Activated T-helper 17 cell treated with anti-CD3 and anti-CD28 coated beads, Interleukin-2, amount 50 U/mL, for 72 hours (primary cell): ENCODE data around the gene NWD2. TPM values are rescaled to one million over a fixed set of nuclear protein-coding genes. Genes with fewer than 3 reads are reported as not detected.
"Not testable (repeated sequence)": the region's sequence is repeated elsewhere in the genome, so short reads cannot be mapped to it uniquely, and the experiment has no call there.

ENCODE experiments used
- ATAC-seq: fragments of 150-1000 bp; cut with Tn5 transposase; replicated peaks from 2 replicates; pipeline ENCODE4 v1.10.0; 2021; ENCODE audit warnings: mild to moderate bottlenecking, moderate library complexity
- H3K27ac Mint-ChIP-seq: one replicate; pipeline ENCODE4 v1.8.0; 2022; ENCODE audit warnings: mixed read lengths
- H3K27me3 Mint-ChIP-seq: one replicate; pipeline ENCODE4 v1.8.0; 2022; ENCODE audit warnings: mixed read lengths
- H3K36me3 Mint-ChIP-seq: one replicate; pipeline ENCODE4 v1.8.0; 2022; ENCODE audit warnings: low read depth, mild to moderate bottlenecking, mixed read lengths
- H3K4me1 Mint-ChIP-seq: one replicate; pipeline ENCODE4 v1.8.0; 2022; ENCODE audit warnings: mixed read lengths
- H3K4me3 Mint-ChIP-seq: one replicate; pipeline ENCODE4 v1.8.0; 2022; ENCODE audit warnings: mild to moderate bottlenecking, mixed read lengths
- H3K9me3 Mint-ChIP-seq: one replicate; pipeline ENCODE4 v1.8.0; 2022; ENCODE audit warnings: mixed read lengths
- total RNA-seq, 2 donors: library from RNA; stranded (reverse); gene quantifications; one replicate each; pipeline ENCODE4 v1.2.3, GENCODE V29; 2022

NWD2 gene, protein sequence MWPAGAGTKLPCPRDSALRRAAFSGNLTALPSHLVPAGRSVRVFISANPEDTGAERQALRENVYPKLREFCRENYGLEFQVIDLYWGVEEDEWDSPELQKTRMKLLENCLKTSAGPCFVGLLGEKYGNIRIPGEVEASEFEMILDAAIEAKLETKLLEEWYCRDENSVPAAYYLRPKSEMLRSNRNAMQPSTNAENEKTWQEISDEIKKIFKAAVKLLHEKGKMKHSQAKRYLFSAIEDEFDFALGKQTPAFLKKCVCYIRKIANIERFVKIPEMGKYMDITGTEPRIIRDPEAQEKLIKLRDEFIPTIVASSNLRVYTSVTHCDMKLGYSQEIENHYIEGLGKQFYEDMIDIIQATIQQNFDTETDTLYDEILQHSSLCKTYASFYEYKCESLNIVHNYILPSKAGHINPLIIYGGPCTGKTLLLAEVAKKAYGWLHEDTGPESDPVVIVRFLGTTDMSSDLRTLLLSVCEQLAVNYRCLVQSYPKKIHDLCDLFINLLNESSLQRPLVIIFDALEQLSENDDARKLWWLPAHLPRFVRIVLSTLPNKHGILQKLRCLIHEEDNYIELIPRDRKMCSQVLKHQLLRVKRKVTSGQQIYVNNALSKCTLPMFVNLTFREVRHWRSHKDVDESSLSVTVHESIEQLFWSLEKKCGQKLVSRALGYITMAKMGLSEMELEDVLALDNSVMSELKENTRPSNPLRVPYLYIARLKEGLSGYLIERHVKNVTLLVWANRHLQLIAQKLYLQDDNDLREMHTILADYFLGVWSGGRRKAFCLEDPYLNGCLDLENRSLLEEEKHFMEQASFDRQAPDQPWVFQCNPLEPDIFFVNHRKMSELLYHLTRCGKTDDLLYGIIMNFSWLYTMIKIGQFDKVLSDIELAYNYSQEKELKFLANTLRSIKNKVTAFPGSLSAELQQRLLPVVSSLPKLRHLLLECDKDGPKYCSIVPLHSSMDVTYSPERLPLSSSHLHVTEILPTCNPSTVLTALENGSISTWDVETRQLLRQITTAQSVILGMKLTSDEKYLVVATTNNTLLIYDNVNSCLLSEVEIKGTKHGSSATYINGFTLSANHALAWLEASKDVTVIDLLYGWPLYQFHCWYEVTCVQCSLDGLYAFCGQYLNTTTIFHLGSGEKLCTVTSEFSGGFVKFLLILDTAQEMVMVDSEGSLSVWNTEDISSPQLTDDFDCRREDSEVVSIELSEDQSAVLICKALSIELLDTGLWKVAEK (N-terminal part only)
- total RNA-seq: not detected

GRCh38 chr4:37244583-37245390, at the start of gene NWD2:
TSS of gene NWD2 (plus strand) at chr4:37244743. CDS start at chr4:37245068, 325 bp downstream.
- Mint-ChIP-seq H3K27ac (no peak within 1 kb of the TSS), H3K36me3 (no peaks in the 10 kb centered on the region), H3K4me3 (no peak within 1 kb of the TSS), H3K9me3 (no peaks in the 10 kb centered on the region), H3K4me1 (no peaks in the 10 kb centered on the region), H3K27me3 (peaks cover 40% of the 10 kb centered on the region)
- ATAC-seq: no peak

- H3K27me3 Mint-ChIP-seq: no peaks in the 10 kb centered on the region
Measured at GRCh38 chr4:37197899-37198298, 46.6 kb upstream of the NWD2 start.

DNA sequence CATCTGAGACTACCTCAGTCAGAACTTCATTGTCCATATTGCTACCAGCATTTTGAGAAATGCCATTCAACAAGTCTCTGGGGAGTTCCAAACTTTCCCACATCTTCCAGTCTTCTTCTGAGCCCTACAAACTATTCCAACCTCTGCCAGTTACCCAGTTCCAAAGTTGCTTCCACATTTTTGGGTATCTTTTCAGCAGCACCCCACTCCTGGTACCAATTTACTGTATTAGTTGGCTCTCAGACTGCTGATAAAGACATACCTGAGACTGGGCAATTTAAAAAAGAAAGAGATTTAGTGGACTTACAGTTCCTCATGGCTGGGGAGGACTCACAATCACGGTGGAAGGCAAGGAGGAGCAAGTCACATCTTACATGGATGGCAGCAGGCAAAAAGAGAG, 39.8 kb upstream of the NWD2 start:
- H3K27me3 Mint-ChIP-seq, ATAC-seq, H3K4me1 Mint-ChIP-seq, H3K27ac Mint-ChIP-seq, H3K9me3 Mint-ChIP-seq, H3K4me3 Mint-ChIP-seq, H3K36me3 Mint-ChIP-seq: not testable (repeated sequence)

More at GRCh38 chr4:37197899-37198298, 46.6 kb upstream of the NWD2 start:
- Mint-ChIP-seq H3K36me3 (no peaks in the 10 kb centered on the region), H3K9me3 (peaks cover 8% of the 10 kb centered on the region), H3K4me3 (no peak overlapping the region), H3K4me1 (no peaks in the 10 kb centered on the region), H3K27ac (no peak overlapping the region)
- no peak for ATAC-seq

GRCh38 chr4:37216209-37216608, 28.3 kb upstream of the NWD2 start:
- no peaks in the 10 kb centered on the region for H3K36me3 Mint-ChIP-seq
- peaks cover 10% of the 10 kb centered on the region for H3K27me3 Mint-ChIP-seq
- no peak overlapping the region for H3K4me3 Mint-ChIP-seq
- no peak overlapping the region for H3K27ac Mint-ChIP-seq
- ATAC-seq: no peak
- H3K9me3 Mint-ChIP-seq: peaks cover 5% of the 10 kb centered on the region
- H3K4me1 Mint-ChIP-seq: no peaks in the 10 kb centered on the region

DNA sequence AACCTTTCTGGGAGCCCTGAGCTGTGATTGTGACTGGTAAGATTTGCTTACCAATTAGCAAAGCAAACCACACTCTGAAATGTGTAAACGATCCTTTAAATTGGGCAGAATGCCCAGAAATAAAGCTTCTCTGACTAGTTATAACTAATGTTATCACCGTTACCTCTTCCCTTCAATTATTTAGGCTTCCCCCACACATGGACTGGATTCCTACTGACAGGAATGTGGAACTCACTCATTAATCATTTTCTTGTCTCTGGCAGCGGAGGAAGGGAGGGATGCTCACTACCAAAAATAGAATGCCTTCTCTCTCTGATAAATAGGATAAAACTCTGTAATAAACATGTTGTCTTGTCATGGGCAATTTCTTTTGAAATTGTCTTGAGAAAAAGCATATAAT, 25.3 kb upstream of the NWD2 start:
- H3K36me3 Mint-ChIP-seq: no peaks in the 10 kb centered on the region
- H3K27ac Mint-ChIP-seq: no peak overlapping the region
- no peak overlapping the region for H3K4me3 Mint-ChIP-seq
- no peaks in the 10 kb centered on the region for H3K4me1 Mint-ChIP-seq
- ATAC-seq: no peak
- H3K27me3 Mint-ChIP-seq: peaks cover 4% of the 10 kb centered on the region
- no peaks in the 10 kb centered on the region for H3K9me3 Mint-ChIP-seq

- no peak for ATAC-seq
- H3K4me3 Mint-ChIP-seq: no peak overlapping the region
- H3K36me3 Mint-ChIP-seq: no peaks in the 10 kb centered on the region
- H3K9me3 Mint-ChIP-seq: no peaks in the 10 kb centered on the region
- no peaks in the 10 kb centered on the region for H3K4me1 Mint-ChIP-seq
- no peak overlapping the region for H3K27ac Mint-ChIP-seq
- H3K27me3 Mint-ChIP-seq: peaks cover 4% of the 10 kb centered on the region
Measured at GRCh38 chr4:37219990-37220389, 24.6 kb upstream of the NWD2 start.

DNA sequence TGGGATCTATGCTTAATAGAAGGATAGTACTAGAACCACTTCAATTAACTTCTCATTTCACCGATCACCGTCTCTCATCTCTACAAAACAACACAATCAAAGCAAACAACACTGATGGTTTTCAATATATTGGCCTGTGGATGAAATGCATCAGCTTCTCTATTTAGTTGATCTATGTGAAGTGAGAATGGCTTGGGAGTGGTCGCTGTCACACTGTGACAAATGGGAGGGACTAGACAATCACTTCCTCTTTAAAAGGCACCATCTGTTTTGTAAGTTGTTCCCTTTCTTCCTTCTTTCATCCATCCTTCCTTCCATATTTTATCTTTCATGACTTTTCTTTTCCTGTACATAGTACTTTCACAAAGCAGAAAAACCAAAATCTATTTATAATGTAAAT, 23.9 kb upstream of the NWD2 start:
- H3K9me3 Mint-ChIP-seq: no peaks in the 10 kb centered on the region
- ATAC-seq: no peak
- no peaks in the 10 kb centered on the region for H3K4me1 Mint-ChIP-seq
- no peaks in the 10 kb centered on the region for H3K36me3 Mint-ChIP-seq
- no peak overlapping the region for H3K27ac Mint-ChIP-seq
- H3K27me3 Mint-ChIP-seq: peaks cover 5% of the 10 kb centered on the region
- no peak overlapping the region for H3K4me3 Mint-ChIP-seq

GRCh38 chr4:37223732-37224131, 20.8 kb upstream of the NWD2 start:
- H3K27ac Mint-ChIP-seq: no peak overlapping the region
- H3K4me1 Mint-ChIP-seq: no peaks in the 10 kb centered on the region
- H3K9me3 Mint-ChIP-seq: no peaks in the 10 kb centered on the region
- H3K36me3 Mint-ChIP-seq: no peaks in the 10 kb centered on the region
- peaks cover 7% of the 10 kb centered on the region for H3K27me3 Mint-ChIP-seq
- ATAC-seq: no peak
- H3K4me3 Mint-ChIP-seq: no peak overlapping the region

DNA sequence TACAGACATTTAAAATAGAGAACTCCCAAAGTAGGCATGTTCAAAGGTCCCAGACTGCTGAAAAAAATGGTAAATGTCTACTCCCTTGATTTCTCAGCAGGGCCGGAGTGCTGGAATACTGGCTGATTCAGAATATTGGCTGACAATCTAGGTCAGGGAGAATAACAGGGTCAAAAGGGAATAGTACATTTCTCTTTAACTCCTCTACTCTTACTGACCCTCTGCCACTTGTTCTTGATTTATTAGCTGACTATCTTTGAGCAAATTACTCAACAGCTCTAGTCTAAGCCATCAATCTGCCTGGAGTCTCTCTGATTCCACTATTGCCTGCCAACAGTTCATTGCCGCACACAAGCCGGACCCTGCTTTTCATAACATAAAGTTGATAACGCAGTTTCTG, 19.7 kb upstream of the NWD2 start:
- H3K9me3 Mint-ChIP-seq: no peaks in the 10 kb centered on the region
- ATAC-seq: no peak
- no peaks in the 10 kb centered on the region for H3K4me1 Mint-ChIP-seq
- no peaks in the 10 kb centered on the region for H3K36me3 Mint-ChIP-seq
- no peak overlapping the region for H3K27ac Mint-ChIP-seq
- no peak overlapping the region for H3K4me3 Mint-ChIP-seq
- H3K27me3 Mint-ChIP-seq: peaks cover 7% of the 10 kb centered on the region

GRCh38 chr4:37225778-37226177, 18.8 kb upstream of the NWD2 start:
- Mint-ChIP-seq H3K27me3 (peaks cover 4% of the 10 kb centered on the region), H3K4me3 (no peak overlapping the region), H3K36me3 (no peaks in the 10 kb centered on the region), H3K4me1 (no peaks in the 10 kb centered on the region), H3K9me3 (no peaks in the 10 kb centered on the region), H3K27ac (no peak overlapping the region)
- ATAC-seq: no peak

DNA sequence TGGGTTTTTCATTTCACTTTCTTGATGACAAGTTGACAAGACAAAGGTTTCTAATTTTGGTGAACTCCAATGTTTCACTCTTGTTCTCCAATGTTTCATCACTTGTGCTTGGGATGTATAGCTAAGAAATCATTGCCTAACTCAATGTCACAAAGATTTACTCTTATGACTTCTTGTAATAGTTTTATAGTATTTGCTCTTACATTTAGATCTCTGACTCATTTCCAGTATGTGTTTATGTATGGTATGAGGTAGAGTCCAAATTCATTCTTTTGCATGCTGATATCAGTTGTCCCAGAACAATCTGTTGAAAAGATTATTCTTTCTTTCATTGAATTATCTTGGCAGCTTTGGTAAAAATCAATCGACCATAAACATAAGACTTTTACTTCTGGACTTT, 12.2 kb upstream of the NWD2 start:
- H3K36me3 Mint-ChIP-seq: no peaks in the 10 kb centered on the region
- no peak for ATAC-seq
- no peaks in the 10 kb centered on the region for H3K4me1 Mint-ChIP-seq
- peaks cover 10% of the 10 kb centered on the region for H3K27me3 Mint-ChIP-seq
- H3K27ac Mint-ChIP-seq: no peak overlapping the region
- H3K4me3 Mint-ChIP-seq: no peak overlapping the region
- H3K9me3 Mint-ChIP-seq: no peaks in the 10 kb centered on the region

DNA sequence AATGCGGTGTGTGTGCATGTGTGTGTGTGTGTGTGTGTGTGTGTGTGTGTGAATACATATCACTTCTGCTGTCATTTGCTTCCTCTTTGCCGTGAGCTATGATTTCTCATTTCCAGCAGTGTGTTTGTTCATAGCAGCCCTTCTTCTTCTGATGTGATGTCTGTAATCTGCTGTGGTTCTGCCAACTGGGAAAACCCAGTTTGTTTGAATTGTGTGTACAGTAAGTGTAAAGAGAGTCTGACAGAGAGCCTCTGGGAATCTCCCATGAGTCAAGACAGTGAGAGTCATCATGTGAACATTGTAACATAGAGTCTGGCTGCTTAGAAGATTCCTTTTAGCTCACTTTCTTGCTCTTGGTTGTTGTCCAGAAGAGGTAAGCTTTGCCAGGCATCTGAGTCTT, 8.4 kb upstream of the NWD2 start:
- H3K4me3 Mint-ChIP-seq: no peak overlapping the region
- no peak overlapping the region for H3K27ac Mint-ChIP-seq
- H3K27me3 Mint-ChIP-seq: peaks cover 28% of the 10 kb centered on the region
- H3K36me3 Mint-ChIP-seq: no peaks in the 10 kb centered on the region
- H3K4me1 Mint-ChIP-seq: no peaks in the 10 kb centered on the region
- peak; percentile 44 for ATAC-seq
- no peaks in the 10 kb centered on the region for H3K9me3 Mint-ChIP-seq

DNA sequence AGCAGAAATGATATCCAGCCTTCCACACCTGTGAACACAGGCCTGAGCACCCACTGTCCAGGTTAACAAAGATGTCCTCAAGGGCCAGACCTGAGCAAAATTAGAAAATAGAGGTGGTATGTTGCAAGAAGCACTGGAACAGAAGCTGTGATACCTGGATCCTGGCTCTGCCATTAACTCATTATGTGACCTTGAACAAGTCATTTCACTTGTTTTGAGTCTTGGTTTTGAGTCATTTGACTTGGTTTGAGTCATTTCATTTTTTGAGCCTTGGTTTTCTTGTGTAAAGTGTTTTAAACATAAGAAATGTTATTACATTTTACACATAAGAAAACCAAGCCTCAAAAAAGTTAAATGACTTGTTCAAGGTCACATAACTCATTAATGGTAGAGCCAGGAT, 2.9 kb upstream of the NWD2 start:
- peak; percentile 23 for ATAC-seq
- Mint-ChIP-seq H3K27ac (no peak overlapping the region), H3K9me3 (no peaks in the 10 kb centered on the region), H3K27me3 (peaks cover 39% of the 10 kb centered on the region), H3K4me1 (no peaks in the 10 kb centered on the region), H3K36me3 (no peaks in the 10 kb centered on the region), H3K4me3 (no peak overlapping the region)

GRCh38 chr4:37243051-37243450, 1.5 kb upstream of the NWD2 start:
- Mint-ChIP-seq H3K9me3 (no peaks in the 10 kb centered on the region), H3K27ac (no peak overlapping the region), H3K4me3 (no peak overlapping the region), H3K27me3 (peaks cover 40% of the 10 kb centered on the region), H3K36me3 (no peaks in the 10 kb centered on the region), H3K4me1 (no peaks in the 10 kb centered on the region)
- ATAC-seq: no peak
